A673 (cell line): ENCODE measurements around the gene ANKRD12. TPM values are rescaled to one million over a fixed set of nuclear protein-coding genes. Genes with fewer than 3 reads are reported as not detected.

Experiments used
- BruUV-seq: library from RNA; stranded (reverse); fragments of 400-500 nt; replicated peaks from 2 replicates; lab custom pipeline; 2021; lab: Mats Ljungman, UMichigan
- CTCF ChIA-PET: fragments of 300-600 bp; sonication (Branson Sonifier 250); formaldehyde crosslinking; loops from one replicate; lab custom pipeline; 2022; ENCODE audit warnings: antibody characterized with exemption; lab: Charles Lee
- POLR2A ChIA-PET: fragments of 300-600 bp; sonication (Branson Sonifier 250); formaldehyde crosslinking; loops from one replicate; lab custom pipeline; 2022; ENCODE audit warnings: antibody characterized with exemption; ENCODE audit not compliant: low non-redundant PET; lab: Charles Lee
- DNase-seq: peaks from one replicate; pipeline ENCODE4 v3.0.0-alpha.2; 2015; ENCODE audit warnings: low spot score
- H3K27ac ChIP-seq: fragments of 200-600 bp; sonication (generic); 2 replicates; pipeline ENCODE4 v1.5.1; 2016; ENCODE audit warnings: mixed run types, low read depth, mild to moderate bottlenecking, mixed read lengths, antibody characterized with exemption, low read length; ENCODE audit not compliant: poor library complexity, severe bottlenecking
- H3K27me3 ChIP-seq: fragments of 200-600 bp; sonication (generic); replicated peaks from 2 replicates; pipeline ENCODE4 v1.6.1; 2017; ENCODE audit warnings: mixed run types, low read depth, mild to moderate bottlenecking, mixed read lengths, antibody characterized with exemption, low read length; ENCODE audit not compliant: insufficient read depth, poor library complexity
- H3K36me3 ChIP-seq: fragments of 200-600 bp; sonication (generic); 2 replicates; pipeline ENCODE4 v1.6.1; 2016; ENCODE audit warnings: mixed run types, mild to moderate bottlenecking, mixed read lengths, antibody characterized with exemption, low read length; ENCODE audit not compliant: insufficient read depth, poor library complexity, severe bottlenecking
- H3K4me1 ChIP-seq: fragments of 200-600 bp; sonication (generic); 2 replicates; pipeline ENCODE4 v1.6.1; 2017; ENCODE audit warnings: mixed run types, mild to moderate bottlenecking, mixed read lengths, antibody characterized with exemption, low read length; ENCODE audit not compliant: insufficient read depth, poor library complexity, severe bottlenecking
- H3K4me3 ChIP-seq: fragments of 200-600 bp; sonication (generic); 2 replicates; pipeline ENCODE4 v1.5.1; 2016; ENCODE audit warnings: low read depth, mixed run types, mild to moderate bottlenecking, mixed read lengths, low read length; ENCODE audit not compliant: poor library complexity, severe bottlenecking
- H3K9me3 ChIP-seq: fragments of 200-600 bp; sonication (generic); 2 replicates; pipeline ENCODE4 v1.6.1; 2016; ENCODE audit warnings: mixed run types, low read depth, mild to moderate bottlenecking, mixed read lengths, antibody characterized with exemption, low read length; ENCODE audit not compliant: poor library complexity, severe bottlenecking
- EZH2 ChIP-seq: fragments of 200-600 bp; sonication (generic); IDR thresholded peaks from 2 replicates; pipeline ENCODE4 v1.6.1; 2017; ENCODE audit warnings: borderline replicate concordance, low read depth, mild to moderate bottlenecking, mixed read lengths, antibody characterized with exemption, low read length; ENCODE audit not compliant: poor library complexity, severe bottlenecking
- intact Hi-C: fragments of 100-400 bp; cut with micrococcal nuclease; formaldehyde crosslinking; loops from one replicate; pipeline ENCODE4 v1.10.0; 2022; ENCODE audit not compliant: unreplicated experiment
- total RNA-seq: library from RNA; stranded (reverse); gene quantifications from 2 replicates; pipeline ENCODE4 v1.2.3, GENCODE V29; 2021
- TF ChIP-seq, protein P1 (sequence below): fragments of 300-800, 200-600 bp; sonication (generic); conservative IDR thresholded peaks from 2 replicates; pipeline ENCODE4 v1.5.1; 2017; ENCODE audit warnings: low read depth, mild to moderate bottlenecking, antibody characterized with exemption, low read length, moderate library complexity, mixed read lengths

Gene ANKRD12
- total RNA-seq, 1 experiment from 2014 or later = 24.2 TPM

DNA sequence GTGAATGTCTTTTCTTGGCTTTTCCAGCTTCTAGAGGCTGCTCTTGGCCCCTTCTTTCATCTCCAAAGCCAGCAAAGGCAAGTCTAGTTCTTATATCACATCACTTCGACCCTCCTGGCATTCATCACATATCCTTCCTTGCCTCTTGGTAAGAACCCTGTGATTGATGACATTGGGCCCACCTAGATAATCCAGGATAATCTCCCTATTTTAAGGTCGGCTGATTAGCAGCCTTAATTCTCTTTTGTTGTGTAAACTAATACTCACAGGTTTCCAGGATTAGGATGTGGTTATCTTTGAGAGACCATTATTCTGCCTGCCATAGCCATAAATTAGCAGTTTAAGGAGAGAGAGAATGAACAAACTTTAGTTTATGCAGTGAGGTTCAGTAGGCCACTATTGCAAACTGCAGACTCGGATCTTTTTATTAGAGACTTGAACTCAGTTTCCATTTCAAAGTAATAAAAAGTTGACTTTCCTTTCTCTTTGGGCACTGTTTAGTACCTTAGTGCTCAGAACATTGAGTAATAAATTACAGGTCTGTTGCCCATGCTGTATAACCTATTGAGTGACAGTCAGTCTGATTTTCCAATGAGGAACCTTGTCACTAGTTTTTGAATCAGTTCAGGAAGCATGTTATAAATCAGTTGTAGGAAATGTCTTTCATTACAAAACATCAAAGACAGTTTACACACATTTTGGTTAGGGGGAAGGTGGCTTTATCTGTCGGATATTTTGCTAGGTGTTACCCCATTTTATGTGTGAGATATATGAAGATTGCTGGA is 29.6 kb upstream of the ANKRD12 start:
- no peaks in the 10 kb centered on the region for H3K9me3 ChIP-seq
- no peak overlapping the region for H3K4me3 ChIP-seq
- peaks cover 30% of the 10 kb centered on the region for H3K4me1 ChIP-seq
- intact Hi-C loops = no loop called here
- DNase-seq = no peak
- BruUV-seq = no TSS peak
- H3K27ac ChIP-seq = no peak overlapping the region
- POLR2A ChIA-PET = no interaction called here
- no peaks in the 10 kb centered on the region for H3K27me3 ChIP-seq
- no peak for TF ChIP-seq EZH2
- TF ChIP-seq, protein P1, sequence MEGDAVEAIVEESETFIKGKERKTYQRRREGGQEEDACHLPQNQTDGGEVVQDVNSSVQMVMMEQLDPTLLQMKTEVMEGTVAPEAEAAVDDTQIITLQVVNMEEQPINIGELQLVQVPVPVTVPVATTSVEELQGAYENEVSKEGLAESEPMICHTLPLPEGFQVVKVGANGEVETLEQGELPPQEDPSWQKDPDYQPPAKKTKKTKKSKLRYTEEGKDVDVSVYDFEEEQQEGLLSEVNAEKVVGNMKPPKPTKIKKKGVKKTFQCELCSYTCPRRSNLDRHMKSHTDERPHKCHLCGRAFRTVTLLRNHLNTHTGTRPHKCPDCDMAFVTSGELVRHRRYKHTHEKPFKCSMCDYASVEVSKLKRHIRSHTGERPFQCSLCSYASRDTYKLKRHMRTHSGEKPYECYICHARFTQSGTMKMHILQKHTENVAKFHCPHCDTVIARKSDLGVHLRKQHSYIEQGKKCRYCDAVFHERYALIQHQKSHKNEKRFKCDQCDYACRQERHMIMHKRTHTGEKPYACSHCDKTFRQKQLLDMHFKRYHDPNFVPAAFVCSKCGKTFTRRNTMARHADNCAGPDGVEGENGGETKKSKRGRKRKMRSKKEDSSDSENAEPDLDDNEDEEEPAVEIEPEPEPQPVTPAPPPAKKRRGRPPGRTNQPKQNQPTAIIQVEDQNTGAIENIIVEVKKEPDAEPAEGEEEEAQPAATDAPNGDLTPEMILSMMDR = no peak
- CTCF ChIA-PET = no interaction called here
- no peaks in the 10 kb centered on the region for H3K36me3 ChIP-seq

DNA sequence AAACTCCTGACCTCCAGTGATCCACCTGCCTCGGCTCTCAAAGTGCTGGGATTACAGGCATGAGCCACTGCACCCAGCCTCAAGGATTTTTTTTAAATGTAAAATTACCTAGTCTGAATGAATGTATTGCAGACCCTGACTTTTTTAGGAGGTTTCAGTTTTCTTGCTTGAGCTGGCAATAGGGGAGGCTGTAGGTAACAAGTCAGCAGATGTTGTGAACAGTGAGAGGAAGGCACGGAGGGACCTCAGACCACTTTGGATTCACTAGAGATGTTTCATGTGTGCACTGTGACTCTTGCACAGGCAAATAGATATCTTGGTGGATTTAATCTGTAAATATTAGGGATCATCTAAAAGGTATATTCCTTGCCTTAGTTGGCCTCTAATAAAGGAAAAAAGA is 27.7 kb upstream of the ANKRD12 start:
- H3K27ac ChIP-seq = no peak overlapping the region
- POLR2A ChIA-PET = no interaction called here

DNA sequence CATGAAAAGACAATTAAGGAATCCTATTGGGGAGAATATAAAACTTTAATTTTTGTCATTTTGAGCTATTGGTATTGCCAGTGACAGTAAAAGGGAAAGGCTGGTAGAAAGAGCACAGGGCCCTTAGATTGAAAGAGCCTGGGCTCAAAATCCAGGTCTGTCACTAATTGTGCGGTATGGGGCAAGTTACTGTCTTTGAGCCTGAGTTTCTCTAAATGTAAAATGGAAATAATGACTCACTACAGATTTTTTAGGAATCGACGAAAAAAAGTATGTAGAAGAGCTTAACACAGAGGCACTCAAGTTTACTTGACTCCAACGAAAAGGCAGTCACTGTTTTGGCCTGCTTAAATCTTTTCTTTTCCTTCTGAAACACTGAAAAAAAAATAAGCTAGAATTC is 27.1 kb upstream of the ANKRD12 start:
- Histone ChIP-seq H3K27me3 (no peaks in the 10 kb centered on the region), H3K9me3 (no peaks in the 10 kb centered on the region), H3K36me3 (no peaks in the 10 kb centered on the region), H3K4me1 (peaks cover 22% of the 10 kb centered on the region), H3K4me3 (no peak overlapping the region), H3K27ac (no peak overlapping the region)
- POLR2A ChIA-PET = no interaction called here
- no peak for DNase-seq
- CTCF ChIA-PET = no interaction called here
- no peak for TF ChIP-seq EZH2
- TF ChIP-seq, protein P1 = no peak
- BruUV-seq = no TSS peak
- intact Hi-C loops = no loop called here

More for the DNA sequence above, 27.7 kb upstream of the ANKRD12 start:
- DNase-seq = no peak
- Histone ChIP-seq H3K4me3 (no peak overlapping the region), H3K4me1 (peaks cover 28% of the 10 kb centered on the region), H3K9me3 (no peaks in the 10 kb centered on the region), H3K27me3 (no peaks in the 10 kb centered on the region), H3K36me3 (no peaks in the 10 kb centered on the region)
- CTCF ChIA-PET = no interaction called here
- intact Hi-C loops = no loop called here
- no TSS peak for BruUV-seq
- TF ChIP-seq, protein P1 = no peak
- no peak for TF ChIP-seq EZH2
